ENCODE results near the gene MAGEA1.
"Not testable (repeated sequence)": the region's sequence is repeated elsewhere in the genome, so short reads cannot be mapped to it uniquely, and the experiment has no call there.

Gene MAGEA1, protein sequence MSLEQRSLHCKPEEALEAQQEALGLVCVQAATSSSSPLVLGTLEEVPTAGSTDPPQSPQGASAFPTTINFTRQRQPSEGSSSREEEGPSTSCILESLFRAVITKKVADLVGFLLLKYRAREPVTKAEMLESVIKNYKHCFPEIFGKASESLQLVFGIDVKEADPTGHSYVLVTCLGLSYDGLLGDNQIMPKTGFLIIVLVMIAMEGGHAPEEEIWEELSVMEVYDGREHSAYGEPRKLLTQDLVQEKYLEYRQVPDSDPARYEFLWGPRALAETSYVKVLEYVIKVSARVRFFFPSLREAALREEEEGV

DNA sequence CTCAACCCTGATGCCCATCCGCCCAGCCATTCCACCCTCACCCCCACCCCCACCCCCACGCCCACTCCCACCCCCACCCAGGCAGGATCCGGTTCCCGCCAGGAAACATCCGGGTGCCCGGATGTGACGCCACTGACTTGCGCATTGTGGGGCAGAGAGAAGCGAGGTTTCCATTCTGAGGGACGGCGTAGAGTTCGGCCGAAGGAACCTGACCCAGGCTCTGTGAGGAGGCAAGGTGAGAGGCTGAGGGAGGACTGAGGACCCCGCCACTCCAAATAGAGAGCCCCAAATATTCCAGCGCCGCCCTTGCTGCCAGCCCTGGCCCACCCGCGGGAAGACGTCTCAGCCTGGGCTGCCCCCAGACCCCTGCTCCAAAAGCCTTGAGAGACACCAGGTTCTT is at the start of gene MAGEA1:
Gene MAGEA1, plus strand, starts transcription at position 154 of the 400 bp plus-strand sequence. CDS start 3,106 bp downstream, outside the sequence.
- no peak for DNase-seq (ENCODE audit: low read depth)

DNA sequence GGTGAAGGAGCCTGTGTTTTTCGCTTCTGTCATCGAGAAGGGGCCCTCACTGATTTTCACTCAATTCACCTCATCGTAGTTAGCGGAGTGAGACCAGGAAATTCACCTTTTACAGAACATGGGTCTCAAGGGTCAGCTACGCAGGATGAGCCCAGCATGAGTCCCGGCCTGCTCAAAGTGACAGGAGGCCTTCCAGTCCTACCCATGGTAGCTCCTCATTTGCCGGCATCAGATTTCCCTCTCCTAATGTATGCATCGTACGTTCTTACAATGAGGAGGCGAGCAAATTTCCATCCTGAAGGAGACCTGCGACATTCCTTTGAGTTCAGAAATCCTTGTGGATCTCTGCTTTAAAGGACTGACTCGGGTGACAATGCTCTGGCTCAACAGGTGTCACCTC is 46.2 kb upstream of the MAGEA1 start:
- DNase-seq (ENCODE audit: low read depth), result not testable (repeated sequence)

DNA sequence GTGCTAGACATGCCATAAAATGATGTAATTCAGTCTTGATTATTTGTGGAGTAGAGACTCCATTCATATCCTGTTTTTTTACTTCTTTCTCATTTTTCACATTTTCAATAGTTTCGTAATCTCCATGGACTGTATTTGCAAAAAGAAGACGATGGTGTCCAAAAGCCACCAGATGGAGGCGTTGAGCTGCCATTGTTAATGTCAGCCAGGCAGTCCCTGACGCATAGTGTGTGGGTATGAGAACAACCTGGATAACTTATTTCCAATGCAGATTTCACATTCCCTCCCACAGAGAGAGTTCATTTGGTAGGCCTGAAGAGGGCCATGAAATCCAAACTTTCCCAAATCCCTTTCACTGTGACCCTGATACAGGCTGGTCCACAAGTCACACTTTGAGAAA is 40.0 kb upstream of the MAGEA1 start:
- DNase-seq (ENCODE audit: low read depth), result not testable (repeated sequence)

DNA sequence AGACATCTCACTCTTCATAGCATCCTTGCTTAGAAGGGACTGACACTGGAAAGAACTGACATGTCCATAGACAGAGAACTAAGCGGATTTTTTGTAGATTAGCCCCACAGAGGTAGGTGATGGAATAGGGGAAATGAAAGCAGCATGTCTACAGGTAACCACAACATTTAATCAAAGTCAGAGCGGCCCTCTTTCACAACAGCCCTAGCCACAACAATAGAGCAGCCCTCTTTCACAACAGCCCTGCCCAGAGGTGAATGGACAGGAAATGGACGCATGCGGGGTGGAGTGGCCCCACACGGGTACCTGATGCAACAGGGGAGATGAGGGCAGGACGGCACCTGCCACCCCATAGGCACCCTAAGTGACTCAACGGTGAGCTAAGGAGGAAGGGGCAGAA is 32.8 kb upstream of the MAGEA1 start:
- DNase-seq (ENCODE audit: low read depth), result not testable (repeated sequence)

DNA sequence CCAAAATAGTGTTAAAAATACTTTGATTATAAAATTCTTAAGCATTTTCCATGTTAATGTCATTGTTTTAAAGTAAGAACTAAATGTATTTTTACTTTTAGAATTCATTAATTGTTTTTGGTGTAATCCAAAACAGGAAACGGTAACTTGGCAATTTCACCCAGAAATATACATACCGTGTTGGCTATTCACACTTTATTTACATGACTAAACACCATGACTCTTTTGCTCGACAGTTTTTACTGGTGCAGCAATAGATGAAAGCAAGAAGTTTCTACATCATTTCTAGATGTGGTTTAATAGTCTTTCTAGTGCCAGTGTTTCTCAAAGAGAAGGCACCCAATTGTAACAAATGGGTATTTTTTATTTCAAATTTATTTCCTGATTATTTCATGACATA is 25.6 kb upstream of the MAGEA1 start:
- DNase-seq (ENCODE audit: low read depth), result no peak

DNA sequence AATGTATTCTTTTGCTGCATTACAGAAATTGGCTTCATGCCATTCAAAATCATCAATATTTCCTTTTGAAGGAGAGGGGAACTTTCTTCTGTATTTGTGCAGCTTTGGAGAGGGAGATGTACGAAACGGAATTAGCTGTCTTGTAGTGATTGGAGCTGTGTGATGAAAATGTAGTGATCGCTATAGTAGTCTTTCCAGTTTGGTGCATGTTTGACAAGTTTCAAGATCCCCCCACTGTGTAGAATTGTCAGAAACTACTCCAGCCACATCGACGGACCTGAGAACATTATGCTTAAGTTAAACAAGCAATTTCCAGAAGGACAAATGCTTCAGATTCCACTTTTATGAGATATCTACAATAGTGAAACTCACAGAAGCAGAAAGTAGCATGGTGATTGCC is 21.6 kb upstream of the MAGEA1 start:
- DNase-seq (ENCODE audit: low read depth), result no peak

DNA sequence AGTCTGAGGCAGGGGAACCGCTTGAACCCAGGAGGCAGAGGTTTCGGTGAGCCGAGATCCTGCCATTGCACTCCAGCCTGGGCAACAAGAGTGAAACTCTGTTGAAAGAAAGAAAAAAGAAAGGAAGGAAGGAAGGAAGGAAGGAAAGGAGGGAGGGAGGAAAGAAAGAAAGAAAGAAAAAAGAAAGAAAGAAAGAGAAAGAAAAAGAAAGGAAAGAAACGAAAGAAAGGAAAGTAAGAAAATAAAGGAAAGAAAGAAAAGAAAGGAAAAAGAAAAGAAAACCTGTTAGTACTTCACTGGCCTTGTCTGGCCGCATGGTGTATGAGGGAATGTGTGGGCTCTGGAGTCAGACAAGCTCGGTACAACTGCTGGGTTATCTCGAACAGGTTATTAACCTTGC is 20.8 kb upstream of the MAGEA1 start:
- DNase-seq (ENCODE audit: low read depth), result no peak

DNA sequence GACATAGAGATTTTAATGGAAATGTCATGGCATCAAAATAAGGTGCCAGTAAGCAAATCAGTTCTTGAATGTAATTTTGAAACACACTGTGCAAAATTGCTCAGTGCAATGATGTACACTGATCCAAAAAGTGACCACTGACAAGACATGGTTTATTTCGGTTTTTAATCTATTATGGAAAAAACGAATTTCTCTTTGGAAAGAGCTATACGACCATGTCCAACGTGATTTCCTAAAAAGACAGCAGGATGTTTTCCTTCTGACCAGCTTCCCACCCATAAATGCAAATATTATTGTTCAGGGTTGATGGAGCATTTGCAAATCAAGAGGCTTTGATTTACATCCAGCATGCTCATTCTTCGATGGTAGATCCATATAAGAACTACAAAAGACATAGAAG is 17.1 kb upstream of the MAGEA1 start:
- DNase-seq (ENCODE audit: low read depth), result no peak

DNA sequence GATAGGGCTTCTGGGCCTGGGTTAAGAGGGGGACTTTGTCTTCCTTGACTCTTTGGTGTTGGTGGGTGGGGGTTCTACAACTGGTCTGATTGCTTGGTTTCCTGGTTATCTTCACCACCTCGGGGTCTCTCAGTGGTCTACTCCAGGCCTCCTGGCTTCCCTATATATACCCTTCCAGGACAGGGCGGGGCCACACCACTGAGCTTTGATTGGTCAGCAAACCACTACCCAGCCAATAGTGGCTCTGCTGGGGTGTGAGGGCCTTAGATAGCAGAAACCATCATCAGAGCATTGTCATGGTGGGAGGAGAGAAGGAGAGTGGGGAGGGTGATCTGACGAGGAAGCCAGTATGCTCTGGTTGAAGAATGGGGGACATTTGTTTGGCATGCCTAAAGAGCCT is 14.4 kb upstream of the MAGEA1 start:
- no peak for DNase-seq (ENCODE audit: low read depth)

DNA sequence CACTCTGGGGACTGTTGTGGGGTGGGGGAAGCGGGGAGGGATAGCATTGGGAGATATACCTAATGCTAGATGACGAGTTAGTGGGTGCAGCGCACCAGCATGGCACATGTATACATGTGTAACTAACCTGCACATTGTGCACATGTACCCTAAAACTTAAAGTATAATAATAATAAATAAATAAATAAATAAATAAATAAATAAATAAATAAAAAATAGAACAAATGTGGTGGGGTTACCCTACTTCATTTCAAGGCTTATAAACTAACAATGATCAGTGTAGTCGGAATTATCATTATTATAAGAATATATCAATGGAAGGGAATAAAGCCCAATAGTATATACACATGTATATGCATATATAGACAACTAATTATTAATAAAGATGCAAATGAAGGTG is 10.7 kb upstream of the MAGEA1 start:
- not testable (repeated sequence) for DNase-seq (ENCODE audit: low read depth)

DNA sequence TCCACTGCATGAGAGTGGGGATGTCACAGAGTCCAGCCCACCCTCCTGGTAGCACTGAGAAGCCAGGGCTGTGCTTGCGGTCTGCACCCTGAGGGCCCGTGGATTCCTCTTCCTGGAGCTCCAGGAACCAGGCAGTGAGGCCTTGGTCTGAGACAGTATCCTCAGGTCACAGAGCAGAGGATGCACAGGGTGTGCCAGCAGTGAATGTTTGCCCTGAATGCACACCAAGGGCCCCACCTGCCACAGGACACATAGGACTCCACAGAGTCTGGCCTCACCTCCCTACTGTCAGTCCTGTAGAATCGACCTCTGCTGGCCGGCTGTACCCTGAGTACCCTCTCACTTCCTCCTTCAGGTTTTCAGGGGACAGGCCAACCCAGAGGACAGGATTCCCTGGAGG is 2.7 kb downstream of the MAGEA1 start:
- DNase-seq (ENCODE audit: low read depth), result no peak

DNA sequence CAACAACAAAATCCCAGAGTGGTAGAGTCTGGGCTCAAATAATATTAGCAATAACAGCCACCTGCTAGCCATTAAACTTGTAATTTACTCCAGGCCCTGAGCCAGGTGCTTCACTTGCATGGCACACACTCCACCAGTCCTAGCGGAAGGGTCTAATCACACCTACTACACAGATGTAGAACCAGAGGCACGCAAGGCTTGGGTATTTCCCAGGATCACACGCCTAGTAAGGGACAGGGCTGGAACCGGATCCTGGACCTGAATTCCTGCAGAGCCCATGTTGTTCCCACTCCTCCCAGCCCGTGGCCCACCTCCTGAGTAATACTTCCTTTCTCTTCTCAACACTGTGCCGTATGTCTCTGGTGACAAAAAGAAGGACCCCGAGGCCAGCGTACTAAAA is 5.7 kb downstream of the MAGEA1 start:
- DNase-seq (ENCODE audit: low read depth), result no peak

DNA sequence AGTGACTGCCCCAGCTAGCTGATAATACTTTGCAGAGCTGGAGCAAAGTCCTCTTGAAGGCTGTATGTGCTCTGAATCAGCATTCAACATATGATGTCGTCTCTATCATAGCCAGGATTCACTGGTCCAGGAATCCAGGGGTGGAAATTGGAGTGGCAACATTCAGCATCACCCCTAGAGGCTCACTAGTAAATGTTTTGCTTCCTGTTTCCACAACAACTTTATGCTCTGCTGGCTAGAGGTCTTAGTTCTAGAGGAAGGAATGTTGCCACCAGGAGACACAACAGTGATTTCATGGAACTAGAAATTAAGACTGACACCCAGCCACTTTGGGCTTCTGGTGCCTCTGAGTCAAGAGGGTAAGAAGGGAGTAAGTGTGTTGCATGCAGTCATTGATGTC is 11.3 kb downstream of the MAGEA1 start:
- DNase-seq (ENCODE audit: low read depth), result no peak

DNA sequence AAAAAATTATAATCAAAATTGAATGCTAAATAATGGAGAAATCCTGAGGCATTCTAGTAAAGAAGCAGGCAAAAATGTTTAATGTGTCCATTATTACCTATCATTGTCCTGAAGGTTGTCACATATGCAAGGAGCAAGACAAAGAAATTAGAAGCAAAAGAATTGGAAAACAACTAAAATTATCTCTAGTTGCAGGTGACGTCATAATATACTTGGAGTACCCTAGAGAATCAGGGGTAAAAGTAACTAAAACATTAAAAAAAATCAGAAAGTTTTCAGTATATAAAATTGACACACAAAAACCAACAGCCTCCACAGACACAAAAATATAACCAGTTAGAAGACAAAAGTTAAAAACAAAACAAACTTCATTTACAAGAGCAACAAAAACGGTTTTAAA is 21.4 kb downstream of the MAGEA1 start:
- no peak for DNase-seq (ENCODE audit: low read depth)

DNA sequence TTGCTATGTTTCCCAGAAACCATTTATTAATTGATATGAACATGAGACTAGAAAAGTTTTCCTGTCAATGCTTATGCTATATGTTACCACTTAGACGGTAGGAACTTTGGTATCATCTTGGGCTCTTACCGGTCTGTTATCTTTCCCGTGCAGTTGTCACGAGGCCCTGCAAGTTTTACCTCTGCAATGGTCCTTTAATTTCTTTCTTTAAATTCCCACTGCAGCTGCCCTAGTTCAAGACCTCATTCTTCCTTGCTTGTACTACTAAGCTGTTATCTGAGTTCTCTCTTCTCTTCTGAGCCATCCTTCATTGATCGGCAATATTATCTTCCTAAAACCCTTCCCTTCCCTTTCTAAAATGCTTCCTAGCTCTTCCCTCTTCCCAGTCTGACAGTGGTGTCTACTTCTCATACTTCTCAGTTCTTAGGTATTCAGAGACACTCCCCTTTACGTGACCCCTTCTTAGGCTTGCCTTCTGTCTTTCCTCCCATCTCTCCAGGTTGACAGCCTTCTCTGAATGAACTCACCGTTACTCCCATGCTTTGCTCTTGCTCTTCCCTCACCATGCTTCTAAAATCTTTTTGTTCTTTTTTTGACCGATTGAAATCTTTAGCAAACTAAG is 27.5 kb downstream of the MAGEA1 start:
- no peak for DNase-seq (ENCODE audit: low read depth)

DNA sequence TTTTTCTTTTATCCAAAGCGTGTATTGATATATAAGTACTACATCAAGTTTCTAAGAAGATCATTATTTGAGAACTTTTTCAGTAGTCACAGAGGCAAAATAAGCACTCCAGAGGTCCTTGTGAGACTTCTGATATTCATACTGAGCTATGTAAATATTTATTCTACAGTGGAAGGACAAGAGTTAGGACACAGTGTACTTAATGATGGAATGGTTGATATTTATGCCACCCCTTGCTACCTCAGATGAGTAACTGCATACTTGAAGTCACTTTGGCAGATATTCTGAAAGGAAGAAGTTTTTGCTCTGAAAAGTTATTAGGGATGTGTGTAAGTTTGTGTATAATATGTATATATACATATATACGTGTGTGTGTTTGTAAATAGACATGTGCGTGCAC is 30.3 kb downstream of the MAGEA1 start:
- no peak for DNase-seq (ENCODE audit: low read depth)

DNA sequence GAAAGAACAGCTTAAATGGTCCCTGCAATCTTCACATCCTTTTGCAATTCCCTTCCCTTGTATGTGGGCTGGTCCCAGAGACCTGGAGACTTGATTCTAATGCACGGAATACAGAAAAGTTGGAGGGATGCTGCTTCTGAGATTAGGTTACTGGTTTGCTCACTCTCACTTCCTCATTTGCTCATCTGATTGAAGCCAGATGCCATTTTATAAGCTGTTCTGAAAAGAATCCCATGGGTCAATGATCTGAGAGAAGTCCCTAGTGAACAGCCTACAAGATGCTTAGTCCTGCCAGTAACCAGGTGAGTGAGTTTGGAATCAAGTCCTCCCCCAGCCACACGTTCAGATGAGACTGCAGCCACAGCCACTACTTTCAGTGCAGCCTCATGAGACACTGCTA is 35.9 kb downstream of the MAGEA1 start:
- DNase-seq (ENCODE audit: low read depth), result no peak

DNA sequence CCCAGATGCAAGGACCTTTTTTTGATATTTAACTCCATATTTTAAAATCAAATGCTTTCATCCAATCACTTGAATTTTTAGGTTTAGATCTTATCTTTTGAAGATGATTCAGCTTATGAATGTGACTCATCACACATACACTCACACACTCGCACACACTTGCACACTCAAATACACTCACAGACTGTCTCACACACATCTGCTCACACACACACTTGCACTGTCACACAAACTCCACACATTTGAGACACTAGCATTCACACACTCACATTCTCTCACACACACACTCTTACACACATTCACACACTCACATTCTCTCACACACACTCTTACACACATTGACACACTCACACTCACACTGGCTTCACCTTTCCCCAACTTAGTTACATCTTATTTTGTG is 37.8 kb downstream of the MAGEA1 start:
- no peak for DNase-seq (ENCODE audit: low read depth)

DNA sequence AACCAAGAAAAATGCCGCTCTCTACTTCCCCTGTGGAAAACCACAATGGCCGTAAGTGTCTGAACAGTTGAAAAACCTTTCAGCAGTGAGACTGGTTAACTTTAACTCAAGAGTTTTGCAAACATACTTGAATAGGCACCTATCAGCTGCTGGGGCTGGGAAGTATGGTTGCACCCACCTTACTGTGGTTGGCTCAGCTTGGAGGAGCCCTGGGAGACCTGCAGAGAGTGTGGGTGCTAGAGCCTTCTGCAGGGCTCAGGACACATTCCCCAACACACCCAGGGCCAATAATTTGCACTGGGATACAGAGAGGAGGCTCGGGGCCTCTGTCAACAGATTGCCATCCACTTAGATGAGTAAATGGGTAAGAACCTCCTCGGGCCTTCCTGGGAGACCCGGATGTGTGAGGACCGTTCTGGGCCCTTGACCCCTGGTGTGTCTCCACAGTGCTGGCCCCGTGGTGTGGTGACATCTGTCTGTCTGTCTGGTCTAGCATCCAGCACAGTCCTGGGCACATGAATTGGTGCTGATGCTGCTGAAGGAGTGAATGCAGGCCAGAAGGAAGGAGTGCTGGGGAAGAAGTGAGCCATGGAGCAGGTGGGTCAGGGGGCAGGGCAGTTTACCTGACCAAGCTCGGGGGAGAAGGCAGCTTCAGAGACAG is 46.5 kb downstream of the MAGEA1 start:
- no peak for DNase-seq (ENCODE audit: low read depth)

DNA sequence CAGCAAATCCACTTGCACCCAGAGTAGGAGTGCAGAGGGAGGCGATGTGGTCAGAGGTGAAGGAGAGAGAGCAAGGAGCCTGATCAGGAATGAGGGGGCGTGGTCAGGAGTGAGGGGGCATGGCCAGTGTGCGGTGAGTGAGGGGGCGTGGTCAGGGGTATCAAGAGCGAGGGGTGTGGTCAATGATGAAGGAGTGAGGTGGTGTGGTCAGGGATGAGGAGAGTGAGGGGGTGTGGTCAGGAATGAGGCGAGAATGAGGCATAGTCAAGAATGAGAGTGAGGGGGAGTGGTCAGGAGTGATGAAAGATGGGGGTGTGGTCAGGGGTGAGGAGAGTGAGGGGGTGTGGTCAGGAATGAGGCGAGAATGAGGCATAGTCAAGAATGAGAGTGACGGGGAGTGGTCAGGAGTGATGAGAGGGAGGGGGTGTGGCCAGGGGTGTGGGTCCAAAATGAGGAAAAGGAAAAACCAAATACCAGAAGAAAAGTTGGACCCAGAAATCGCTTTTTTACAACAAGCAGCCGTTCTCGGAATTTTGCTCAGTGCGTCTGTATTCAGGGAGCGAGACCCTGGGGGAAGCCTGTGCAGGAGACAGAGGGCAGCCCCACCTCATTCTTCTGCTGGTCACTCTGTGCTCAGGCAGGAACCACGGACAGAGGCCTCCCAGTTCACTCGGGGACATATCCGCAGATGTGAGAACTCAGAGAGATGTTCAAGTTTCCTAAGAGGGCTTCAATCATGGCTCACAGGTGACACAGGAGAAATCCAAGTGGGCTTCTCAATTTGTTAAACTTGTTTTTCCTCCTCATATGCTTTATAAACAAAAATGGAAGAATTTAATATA is 47.5 kb downstream of the MAGEA1 start:
- DNase-seq (ENCODE audit: low read depth), result no peak

Data from activated T-helper 1 cell treated with Interleukin-2 at 50 U/mL for 16 hours (primary cell).